Measurements from ENCODE around the gene ATP2C2.

- TF ChIP-seq, protein P1, sequence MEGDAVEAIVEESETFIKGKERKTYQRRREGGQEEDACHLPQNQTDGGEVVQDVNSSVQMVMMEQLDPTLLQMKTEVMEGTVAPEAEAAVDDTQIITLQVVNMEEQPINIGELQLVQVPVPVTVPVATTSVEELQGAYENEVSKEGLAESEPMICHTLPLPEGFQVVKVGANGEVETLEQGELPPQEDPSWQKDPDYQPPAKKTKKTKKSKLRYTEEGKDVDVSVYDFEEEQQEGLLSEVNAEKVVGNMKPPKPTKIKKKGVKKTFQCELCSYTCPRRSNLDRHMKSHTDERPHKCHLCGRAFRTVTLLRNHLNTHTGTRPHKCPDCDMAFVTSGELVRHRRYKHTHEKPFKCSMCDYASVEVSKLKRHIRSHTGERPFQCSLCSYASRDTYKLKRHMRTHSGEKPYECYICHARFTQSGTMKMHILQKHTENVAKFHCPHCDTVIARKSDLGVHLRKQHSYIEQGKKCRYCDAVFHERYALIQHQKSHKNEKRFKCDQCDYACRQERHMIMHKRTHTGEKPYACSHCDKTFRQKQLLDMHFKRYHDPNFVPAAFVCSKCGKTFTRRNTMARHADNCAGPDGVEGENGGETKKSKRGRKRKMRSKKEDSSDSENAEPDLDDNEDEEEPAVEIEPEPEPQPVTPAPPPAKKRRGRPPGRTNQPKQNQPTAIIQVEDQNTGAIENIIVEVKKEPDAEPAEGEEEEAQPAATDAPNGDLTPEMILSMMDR (IDR thresholded peaks at IDR 0.05): no peak
- no peak for TF ChIP-seq POLR2A (IDR thresholded peaks at IDR 0.05)
These were observed 117.8 kb downstream of the ATP2C2 start for GRCh38 chr16:84486126-84486525.

Data from esophagus squamous epithelium (tissue), 4 donors.